Retina (tissue), 1 donor: ENCODE data around the gene GLIPR1L2.

ENCODE experiments used
- DNase-seq: peaks from one replicate; pipeline ENCODE4 v3.0.0-alpha.2; 2016

GLIPR1L2 gene

DNA sequence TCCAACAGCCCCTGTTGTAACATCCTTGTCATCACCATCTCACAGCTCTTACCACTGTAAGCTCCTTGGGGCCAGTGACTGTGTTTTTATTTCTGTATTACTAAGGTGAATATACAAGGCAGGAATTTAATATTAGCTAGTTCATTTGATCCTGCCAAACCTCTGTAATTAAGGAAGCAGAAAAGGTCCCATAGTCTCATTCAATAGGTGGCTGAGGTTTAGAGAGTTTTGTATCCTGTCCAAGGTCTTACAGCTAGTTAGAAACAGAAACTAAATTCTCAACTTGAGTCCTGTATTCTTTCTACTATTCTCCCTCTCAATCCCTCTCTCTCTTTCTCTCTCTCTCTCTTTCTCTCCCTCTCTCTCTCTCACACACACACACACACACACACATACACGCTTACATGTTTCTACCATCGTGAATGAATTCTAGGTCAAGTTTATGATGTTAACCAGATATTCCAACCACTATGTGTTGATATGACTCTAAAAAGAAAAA lies 89.1 kb downstream of the GLIPR1L2 start:
- DNase-seq, result no peak

GRCh38 chr12:75480469-75480949 lies 89.6 kb downstream of the GLIPR1L2 start, which contains the start of gene GLIPR1:
Gene GLIPR1, plus strand, starts transcription at chr12:75480755. Its CDS starts 126 bp downstream, at chr12:75480881.
- DNase-seq, result no peak

DNA sequence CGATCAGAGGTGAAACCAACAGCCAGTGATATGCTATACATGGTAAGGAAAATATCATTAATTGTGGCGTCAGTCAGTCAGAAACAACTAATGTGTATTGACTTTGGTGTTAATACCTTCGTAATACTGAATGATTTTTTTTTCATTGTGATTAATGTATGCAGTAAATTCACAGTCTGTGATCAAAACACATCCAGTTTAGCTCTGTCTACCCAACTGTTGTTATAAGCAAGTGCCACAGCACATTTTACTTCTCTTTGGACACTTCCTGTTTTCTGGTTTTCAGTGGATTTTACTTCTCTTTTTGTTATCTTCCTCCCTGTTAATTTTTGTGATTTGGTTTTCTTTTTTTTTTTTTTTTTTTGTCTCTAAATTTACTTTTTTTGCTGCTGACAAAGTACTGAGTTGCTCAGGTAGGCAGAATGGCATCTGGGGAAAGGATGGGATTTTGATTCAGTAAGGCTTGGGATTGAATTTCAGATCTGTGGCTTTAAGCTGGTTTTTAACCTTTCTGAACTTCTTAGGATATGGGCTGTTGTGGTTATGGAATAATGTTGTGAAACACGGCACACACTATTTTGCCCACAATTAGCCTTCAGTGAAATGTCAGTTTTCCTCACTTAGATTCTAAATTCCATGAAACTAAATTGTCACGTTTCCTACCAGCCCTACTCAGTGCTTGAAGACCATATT lies 90.3 kb downstream of the GLIPR1L2 start:
- no peak for DNase-seq

GRCh38 chr12:75481774-75482173 lies 90.9 kb downstream of the GLIPR1L2 start:
- no peak for DNase-seq
